K562 (cell line): ENCODE results near the gene TIPARP. TPM values are rescaled to one million over a fixed set of nuclear protein-coding genes. Genes with fewer than 3 reads are reported as not detected.

ENCODE experiments used
- ARID3B ChIP-seq: fragments of 250-450 bp; sonication (Bioruptor Pico); IDR thresholded peaks from 2 replicates; pipeline ENCODE4 v1.4.0; 2020; ENCODE audit warnings: borderline replicate concordance
- E2F3 ChIP-seq: fragments of 250-450 bp; sonication (Bioruptor Pico); IDR thresholded peaks from 2 replicates; pipeline ENCODE4 v1.4.0; 2020; ENCODE audit warnings: mild to moderate bottlenecking
- E2F6 ChIP-seq, 2 experiments: IDR thresholded peaks; 2 replicates each; pipeline ENCODE4 v1.6.1; 2011; ENCODE audit warnings: borderline replicate concordance in 1 of 2, control low read depth in 1 of 2, low read depth in 1 of 2, low read length in 1 of 2, mild to moderate bottlenecking in 1 of 2, mixed read lengths in 1 of 2, moderate library complexity in 1 of 2; ENCODE audit not compliant: insufficient read depth in 1 of 2, insufficient read length in 1 of 2, poor library complexity in 1 of 2, severe bottlenecking in 1 of 2; ENCODE audit errors: extremely low read depth in 1 of 2
- EGR1 ChIP-seq: fragments of 450-650 bp; conservative IDR thresholded peaks from 2 replicates; pipeline ENCODE4 v1.6.1; 2017; ENCODE audit warnings: mild to moderate bottlenecking
- FOXA1 ChIP-seq: fragments of 450-650 bp; IDR thresholded peaks from 2 replicates; pipeline ENCODE4 v1.6.1; 2016; ENCODE audit warnings: mild to moderate bottlenecking, borderline replicate concordance
- FOXP1 ChIP-seq: sonication (generic); formaldehyde crosslinking; IDR thresholded peaks from 2 replicates; pipeline ENCODE4 v1.8.0; 2022; ENCODE audit warnings: mild to moderate bottlenecking, missing genetic modification reagents
- MTF1 ChIP-seq: fragments of 250-450 bp; sonication (Bioruptor Pico); IDR thresholded peaks from 2 replicates; pipeline ENCODE4 v1.9.0; 2021; ENCODE audit warnings: moderate library complexity, mild to moderate bottlenecking, inconsistent platforms, borderline replicate concordance
- NR3C1 ChIP-seq: sonication (generic); formaldehyde crosslinking; IDR thresholded peaks from 2 replicates; pipeline ENCODE4 v1.8.1; 2022; ENCODE audit warnings: missing genetic modification reagents
- RFX1 ChIP-seq: fragments of 450-650 bp; IDR thresholded peaks from 2 replicates; pipeline ENCODE4 v1.6.1; 2016; ENCODE audit warnings: mild to moderate bottlenecking, moderate library complexity
- SNIP1 ChIP-seq: fragments of 450-650 bp; IDR thresholded peaks from 2 replicates; pipeline ENCODE4 v1.7.1; 2017; ENCODE audit warnings: low read depth, mild to moderate bottlenecking
- SRSF1 ChIP-seq: fragments of 200-400 bp; formaldehyde crosslinking; IDR thresholded peaks from 2 replicates; pipeline ENCODE4 v1.6.1; 2017; ENCODE audit warnings: mild to moderate bottlenecking, low read depth, low read length, moderate library complexity
- TEAD4 ChIP-seq, 2 experiments: sonication (generic) in 1 of 2; formaldehyde crosslinking in 1 of 2; IDR thresholded peaks; 2 replicates each; pipeline versions ENCODE4 v1.6.1 to v1.8.0; 2012 to 2022; ENCODE audit warnings: borderline replicate concordance in 1 of 2, inconsistent platforms in 1 of 2, low read length in 1 of 2, mild to moderate bottlenecking in 1 of 2, missing genetic modification reagents in 1 of 2
- ZBED1 ChIP-seq: IDR thresholded peaks from 2 replicates; pipeline ENCODE4 v1.6.1; 2014
- ZBTB49 ChIP-seq: sonication (generic); formaldehyde crosslinking; IDR thresholded peaks from 2 replicates; pipeline ENCODE4 v1.8.0; 2022; ENCODE audit warnings: missing genetic modification reagents, mild to moderate bottlenecking, borderline replicate concordance
- ZNF140 ChIP-seq: fragments of 250-450 bp; sonication (Bioruptor Pico); IDR thresholded peaks from 2 replicates; pipeline ENCODE4 v1.8.0; 2021; ENCODE audit warnings: moderate library complexity, mild to moderate bottlenecking, inconsistent platforms
- polyA plus RNA-seq, 8 experiments: library from polyadenylated mRNA; depleted of rRNA in 4 of 8; stranded (reverse) in 5 of 8; unstranded in 3 of 8; fragments of >200 nt; fragmentation: Nextera tagmentation in 2 of 8; fragmentation: Illumina TruSeq in 1 of 8; extraction: Ambion mirVana in 2 of 8; extraction: Trizol in 1 of 8; gene quantifications; 2 replicates each; pipeline versions ENCODE4 v1.2.1 to v1.2.3, GENCODE V29; 2011 to 2014; ENCODE audit warnings: inconsistent platforms in 1 of 8, missing spikeins in 1 of 8
- total RNA-seq, 7 experiments: library from RNA; depleted of rRNA in 6 of 7; stranded (reverse); fragments of >200 nt in 6 of 7; fragmentation: Illumina TruSeq in 2 of 7; extraction: Trizol in 2 of 7; gene quantifications; 2 replicates each; pipeline versions ENCODE4 v1.2.1 to v1.2.3, GENCODE V29; 2011 to 2021; ENCODE audit warnings: low replicate concordance in 1 of 7
- TF ChIP-seq, protein P1 (sequence below): IDR thresholded peaks from 2 replicates; pipeline ENCODE4 v1.6.1; 2011; ENCODE audit warnings: borderline replicate concordance, low read depth, mild to moderate bottlenecking, moderate library complexity, low read length; ENCODE audit not compliant: insufficient read depth, poor library complexity, severe bottlenecking
- TF ChIP-seq, protein P2 (sequence below), 2 experiments: fragments of 150-350 bp in 1 of 2; IDR thresholded peaks; 2 replicates each; pipeline ENCODE4 v1.6.1; 2012 to 2016; ENCODE audit warnings: low read depth in 2 of 2, low read length in 2 of 2, mild to moderate bottlenecking in 1 of 2, moderate library complexity in 1 of 2

TIPARP gene
- total and polyA plus RNA-seq, 9 of the 15 experiments (the other 6 are each of a cell fraction or from before 2014, with no cell fraction given): 2.4 to 29.4 (median 15.1) TPM

DNA sequence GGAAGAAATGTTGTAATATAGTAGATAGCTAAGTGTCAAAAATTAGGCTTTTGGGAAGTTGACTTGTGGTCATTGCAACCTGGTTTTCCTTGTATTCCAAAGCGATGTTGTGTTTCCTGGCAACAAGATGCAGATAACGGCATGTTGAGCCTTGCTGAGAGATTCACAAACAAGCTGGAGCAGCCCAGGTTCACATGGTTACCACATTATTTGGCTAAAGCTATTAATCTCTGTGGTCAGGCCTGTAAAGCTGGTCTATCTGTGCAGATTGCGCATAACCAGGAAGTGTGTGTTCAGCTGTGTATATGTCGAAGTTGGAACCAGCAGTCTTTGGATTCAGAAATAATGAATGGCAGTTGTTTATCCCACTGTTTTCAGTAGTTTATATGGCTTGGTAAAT lies 6.6 kb downstream of the TIPARP start (continued):
- TF ChIP-seq, protein P1, sequence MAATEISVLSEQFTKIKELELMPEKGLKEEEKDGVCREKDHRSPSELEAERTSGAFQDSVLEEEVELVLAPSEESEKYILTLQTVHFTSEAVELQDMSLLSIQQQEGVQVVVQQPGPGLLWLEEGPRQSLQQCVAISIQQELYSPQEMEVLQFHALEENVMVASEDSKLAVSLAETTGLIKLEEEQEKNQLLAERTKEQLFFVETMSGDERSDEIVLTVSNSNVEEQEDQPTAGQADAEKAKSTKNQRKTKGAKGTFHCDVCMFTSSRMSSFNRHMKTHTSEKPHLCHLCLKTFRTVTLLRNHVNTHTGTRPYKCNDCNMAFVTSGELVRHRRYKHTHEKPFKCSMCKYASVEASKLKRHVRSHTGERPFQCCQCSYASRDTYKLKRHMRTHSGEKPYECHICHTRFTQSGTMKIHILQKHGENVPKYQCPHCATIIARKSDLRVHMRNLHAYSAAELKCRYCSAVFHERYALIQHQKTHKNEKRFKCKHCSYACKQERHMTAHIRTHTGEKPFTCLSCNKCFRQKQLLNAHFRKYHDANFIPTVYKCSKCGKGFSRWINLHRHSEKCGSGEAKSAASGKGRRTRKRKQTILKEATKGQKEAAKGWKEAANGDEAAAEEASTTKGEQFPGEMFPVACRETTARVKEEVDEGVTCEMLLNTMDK: no peak
- no peak for TF ChIP-seq NR3C1 (CRISPR knock-in tag)
- no peak for TF ChIP-seq E2F6 (IDR thresholded peaks at IDR 0.05; ENCODE audit: borderline replicate concordance in 1 of 2, extremely low read depth in 1 of 2, insufficient read depth in 1 of 2, insufficient read length in 1 of 2, low read depth in 1 of 2, low read length in 1 of 2, poor library complexity in 1 of 2, severe bottlenecking in 1 of 2)
- TF ChIP-seq ZBED1: no peak
- TF ChIP-seq, protein P2, sequence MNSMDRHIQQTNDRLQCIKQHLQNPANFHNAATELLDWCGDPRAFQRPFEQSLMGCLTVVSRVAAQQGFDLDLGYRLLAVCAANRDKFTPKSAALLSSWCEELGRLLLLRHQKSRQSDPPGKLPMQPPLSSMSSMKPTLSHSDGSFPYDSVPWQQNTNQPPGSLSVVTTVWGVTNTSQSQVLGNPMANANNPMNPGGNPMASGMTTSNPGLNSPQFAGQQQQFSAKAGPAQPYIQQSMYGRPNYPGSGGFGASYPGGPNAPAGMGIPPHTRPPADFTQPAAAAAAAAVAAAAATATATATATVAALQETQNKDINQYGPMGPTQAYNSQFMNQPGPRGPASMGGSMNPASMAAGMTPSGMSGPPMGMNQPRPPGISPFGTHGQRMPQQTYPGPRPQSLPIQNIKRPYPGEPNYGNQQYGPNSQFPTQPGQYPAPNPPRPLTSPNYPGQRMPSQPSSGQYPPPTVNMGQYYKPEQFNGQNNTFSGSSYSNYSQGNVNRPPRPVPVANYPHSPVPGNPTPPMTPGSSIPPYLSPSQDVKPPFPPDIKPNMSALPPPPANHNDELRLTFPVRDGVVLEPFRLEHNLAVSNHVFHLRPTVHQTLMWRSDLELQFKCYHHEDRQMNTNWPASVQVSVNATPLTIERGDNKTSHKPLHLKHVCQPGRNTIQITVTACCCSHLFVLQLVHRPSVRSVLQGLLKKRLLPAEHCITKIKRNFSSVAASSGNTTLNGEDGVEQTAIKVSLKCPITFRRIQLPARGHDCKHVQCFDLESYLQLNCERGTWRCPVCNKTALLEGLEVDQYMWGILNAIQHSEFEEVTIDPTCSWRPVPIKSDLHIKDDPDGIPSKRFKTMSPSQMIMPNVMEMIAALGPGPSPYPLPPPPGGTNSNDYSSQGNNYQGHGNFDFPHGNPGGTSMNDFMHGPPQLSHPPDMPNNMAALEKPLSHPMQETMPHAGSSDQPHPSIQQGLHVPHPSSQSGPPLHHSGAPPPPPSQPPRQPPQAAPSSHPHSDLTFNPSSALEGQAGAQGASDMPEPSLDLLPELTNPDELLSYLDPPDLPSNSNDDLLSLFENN (IDR thresholded peaks at IDR 0.05; ENCODE audit: low read depth in 2 of 2, low read length in 2 of 2): no peak
- no peak for TF ChIP-seq ZNF140
- peak; percentile 83 for TF ChIP-seq RFX1
- TF ChIP-seq FOXP1: 0 out of 2 replicates have a peak, but pooled peaks have one; percentile 35
- TF ChIP-seq ARID3B: no peak
- no peak for TF ChIP-seq SNIP1
- TF ChIP-seq ZBTB49: no peak
- no peak for TF ChIP-seq EGR1
- TF ChIP-seq SRSF1: no peak
- TF ChIP-seq TEAD4 (IDR thresholded peaks at IDR 0.05; ENCODE audit: low read length): peak; percentile 73
- no peak for TF ChIP-seq TEAD4 (CRISPR knock-in tag; IDR thresholded peaks at IDR 0.05; ENCODE audit: borderline replicate concordance)
- TF ChIP-seq E2F3 (CRISPR knock-in tag): no peak
- no peak for TF ChIP-seq FOXA1
- TF ChIP-seq MTF1 (CRISPR knock-in tag): no peak
